GM12873 (cell line): ENCODE results near the gene NTRK2.

Experiments
- TF ChIP-seq, protein P1 (sequence below): IDR thresholded peaks from 2 replicates; pipeline ENCODE4 v1.5.1; 2012; ENCODE audit warnings: low read depth, mild to moderate bottlenecking, moderate library complexity, low read length, control low read depth; ENCODE audit not compliant: insufficient read depth; ENCODE audit errors: missing control alignments

Gene NTRK2

DNA sequence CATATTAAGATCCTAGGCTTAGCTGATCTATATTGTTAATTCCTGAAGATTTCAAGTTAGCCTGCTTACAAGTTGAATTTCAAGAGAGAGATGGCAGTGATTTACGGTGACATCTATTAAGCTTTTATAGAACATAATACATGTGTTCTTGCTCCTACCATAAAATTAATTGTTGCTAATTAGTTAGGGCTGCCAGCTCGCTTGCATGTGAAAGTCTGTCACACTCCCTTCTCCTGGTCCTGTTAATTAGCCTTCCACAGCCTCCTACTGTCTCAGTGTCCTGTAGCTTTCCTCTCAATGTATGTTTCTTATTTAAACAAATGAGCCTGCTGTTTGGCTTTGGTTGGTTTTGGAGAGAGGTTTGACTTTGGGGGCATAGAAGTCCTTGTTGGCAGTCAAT is 247.2 kb downstream of the NTRK2 start:
- TF ChIP-seq, protein P1, sequence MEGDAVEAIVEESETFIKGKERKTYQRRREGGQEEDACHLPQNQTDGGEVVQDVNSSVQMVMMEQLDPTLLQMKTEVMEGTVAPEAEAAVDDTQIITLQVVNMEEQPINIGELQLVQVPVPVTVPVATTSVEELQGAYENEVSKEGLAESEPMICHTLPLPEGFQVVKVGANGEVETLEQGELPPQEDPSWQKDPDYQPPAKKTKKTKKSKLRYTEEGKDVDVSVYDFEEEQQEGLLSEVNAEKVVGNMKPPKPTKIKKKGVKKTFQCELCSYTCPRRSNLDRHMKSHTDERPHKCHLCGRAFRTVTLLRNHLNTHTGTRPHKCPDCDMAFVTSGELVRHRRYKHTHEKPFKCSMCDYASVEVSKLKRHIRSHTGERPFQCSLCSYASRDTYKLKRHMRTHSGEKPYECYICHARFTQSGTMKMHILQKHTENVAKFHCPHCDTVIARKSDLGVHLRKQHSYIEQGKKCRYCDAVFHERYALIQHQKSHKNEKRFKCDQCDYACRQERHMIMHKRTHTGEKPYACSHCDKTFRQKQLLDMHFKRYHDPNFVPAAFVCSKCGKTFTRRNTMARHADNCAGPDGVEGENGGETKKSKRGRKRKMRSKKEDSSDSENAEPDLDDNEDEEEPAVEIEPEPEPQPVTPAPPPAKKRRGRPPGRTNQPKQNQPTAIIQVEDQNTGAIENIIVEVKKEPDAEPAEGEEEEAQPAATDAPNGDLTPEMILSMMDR, result no peak

GRCh38 chr9:84917366-84918070 is 248.0 kb downstream of the NTRK2 start:
- TF ChIP-seq, protein P1, result no peak

GRCh38 chr9:84919440-84919839 is 249.9 kb downstream of the NTRK2 start:
- TF ChIP-seq, protein P1, result no peak

- TF ChIP-seq, protein P1, result no peak
Observed at GRCh38 chr9:84921175-84921574, 251.6 kb downstream of the NTRK2 start.

- TF ChIP-seq, protein P1, result no peak
Observed at GRCh38 chr9:84922051-84922450, 252.5 kb downstream of the NTRK2 start.

DNA sequence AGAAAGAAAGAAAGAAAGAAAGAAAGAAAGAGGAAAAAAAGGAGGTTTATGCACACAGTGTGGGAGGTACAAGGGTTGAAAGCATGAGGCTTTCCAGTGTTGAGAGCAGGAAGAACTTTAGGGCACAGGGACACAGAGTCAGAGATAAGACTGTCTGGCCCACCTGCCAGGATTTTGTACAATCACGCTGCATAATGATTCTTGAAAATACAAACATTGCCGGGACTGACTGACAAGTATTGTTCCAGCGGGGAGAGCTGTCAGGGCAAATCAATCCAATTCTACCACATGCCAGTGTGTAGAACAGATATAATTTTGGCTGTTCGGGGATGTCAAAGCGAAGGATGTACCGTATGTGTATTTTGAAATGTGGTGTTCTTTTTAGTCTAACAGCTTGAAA is 254.7 kb downstream of the NTRK2 start:
- TF ChIP-seq, protein P1, result no peak

GRCh38 chr9:84925225-84925872 is 255.8 kb downstream of the NTRK2 start:
- TF ChIP-seq, protein P1, result no peak
